ENCODE measurements around the gene FCRLA.
"Not testable (repeated sequence)": the region's sequence is repeated elsewhere in the genome, so short reads cannot be mapped to it uniquely, and the experiment has no call there.

The FCRLA gene, protein sequence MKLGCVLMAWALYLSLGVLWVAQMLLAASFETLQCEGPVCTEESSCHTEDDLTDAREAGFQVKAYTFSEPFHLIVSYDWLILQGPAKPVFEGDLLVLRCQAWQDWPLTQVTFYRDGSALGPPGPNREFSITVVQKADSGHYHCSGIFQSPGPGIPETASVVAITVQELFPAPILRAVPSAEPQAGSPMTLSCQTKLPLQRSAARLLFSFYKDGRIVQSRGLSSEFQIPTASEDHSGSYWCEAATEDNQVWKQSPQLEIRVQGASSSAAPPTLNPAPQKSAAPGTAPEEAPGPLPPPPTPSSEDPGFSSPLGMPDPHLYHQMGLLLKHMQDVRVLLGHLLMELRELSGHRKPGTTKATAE

DNA sequence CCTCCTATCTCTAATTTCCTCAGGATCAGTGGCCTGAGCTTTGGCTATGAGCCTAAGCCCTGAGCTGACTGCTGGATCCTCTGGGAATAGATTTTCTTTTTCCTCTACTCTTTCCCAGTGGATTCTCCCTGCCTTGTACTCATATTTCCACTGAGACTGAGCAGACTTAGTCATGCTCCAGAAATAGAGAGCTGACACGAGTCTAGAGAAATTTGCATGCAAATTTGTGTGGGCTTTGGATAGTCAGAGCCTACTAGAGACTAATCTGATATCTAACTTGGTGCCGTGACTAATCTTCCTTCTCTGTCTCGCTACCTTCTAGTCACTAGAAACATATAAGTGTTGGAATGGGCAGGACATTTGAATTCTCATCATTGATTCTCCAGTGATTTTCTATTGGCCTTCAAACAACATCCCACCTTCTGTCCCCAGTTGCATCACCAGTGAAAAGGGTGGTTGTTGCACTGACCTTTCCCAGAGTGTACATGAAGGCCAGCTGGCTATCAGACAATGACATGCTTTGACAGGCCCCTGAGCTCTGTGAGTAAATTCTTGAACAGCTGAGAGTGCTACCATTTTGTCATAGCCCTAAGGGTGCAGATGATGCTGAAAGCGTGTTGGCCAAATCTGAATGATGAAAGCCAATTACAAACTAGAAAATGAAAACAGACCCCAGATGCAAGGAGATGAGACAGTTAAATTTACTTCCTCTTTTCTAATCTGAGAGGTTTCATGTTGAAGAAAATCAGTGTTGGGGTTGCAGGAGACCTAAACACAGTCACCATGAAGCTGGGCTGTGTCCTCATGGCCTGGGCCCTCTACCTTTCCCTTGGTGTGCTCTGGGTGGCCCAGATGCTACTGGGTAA lies at the start of gene FCRLA:
TSS of gene FCRLA (plus strand) at position 748 of the 866 bp plus-strand sequence. CDS start at position 784, 36 bp downstream.
- no peak for FAIRE-seq

DNA sequence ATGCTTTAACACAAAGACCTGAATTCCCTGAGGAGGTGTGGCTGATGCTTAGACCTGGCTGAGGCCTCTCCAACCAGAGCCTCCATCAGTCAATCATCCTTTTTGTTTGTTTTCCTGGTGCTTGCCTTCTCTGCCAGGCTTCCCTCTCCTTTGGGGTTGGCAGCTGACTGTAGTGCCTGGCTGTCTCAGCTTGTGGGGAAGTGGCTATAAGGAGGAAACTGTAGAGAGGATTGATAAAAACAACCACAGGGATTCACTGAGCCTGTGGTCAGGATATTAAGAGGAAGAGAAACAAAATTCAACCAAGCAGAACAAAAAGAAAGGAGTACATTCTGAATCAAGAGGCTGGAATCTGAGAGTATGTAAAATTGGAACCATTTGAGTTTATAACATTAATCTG lies 48.5 kb upstream of the FCRLA start:
- not testable (repeated sequence) for FAIRE-seq

DNA sequence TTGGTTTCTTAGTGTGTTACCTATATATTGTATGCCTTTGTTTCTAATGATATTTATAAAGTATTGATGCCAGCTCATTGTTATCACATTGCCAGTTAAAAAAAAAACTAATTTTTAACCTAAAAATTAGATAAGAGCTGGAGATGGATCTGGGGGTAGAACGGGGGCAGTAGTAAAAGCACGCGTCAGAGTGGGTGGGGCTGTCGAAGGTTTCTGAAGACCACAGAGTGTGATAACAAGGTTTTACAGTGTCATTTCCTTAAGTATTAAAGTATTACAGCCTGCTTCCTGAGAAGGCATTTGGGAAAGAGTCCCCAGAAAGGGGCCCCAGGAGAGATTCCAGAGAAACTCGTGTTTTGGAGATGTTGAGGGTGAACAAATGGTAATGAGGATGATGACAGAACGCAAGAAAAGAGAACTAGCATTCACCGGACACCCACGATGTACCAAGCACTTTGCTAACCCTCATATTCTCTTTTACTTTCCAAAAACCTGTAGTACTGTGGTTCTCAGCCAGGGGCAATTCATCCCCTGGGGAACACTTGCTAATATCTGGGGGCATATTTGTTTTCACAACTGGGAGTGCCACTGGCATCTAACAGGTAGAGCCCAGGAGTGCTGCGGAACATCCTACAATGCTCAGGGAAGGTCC lies 45.2 kb upstream of the FCRLA start:
- FAIRE-seq, result not testable (repeated sequence)

DNA sequence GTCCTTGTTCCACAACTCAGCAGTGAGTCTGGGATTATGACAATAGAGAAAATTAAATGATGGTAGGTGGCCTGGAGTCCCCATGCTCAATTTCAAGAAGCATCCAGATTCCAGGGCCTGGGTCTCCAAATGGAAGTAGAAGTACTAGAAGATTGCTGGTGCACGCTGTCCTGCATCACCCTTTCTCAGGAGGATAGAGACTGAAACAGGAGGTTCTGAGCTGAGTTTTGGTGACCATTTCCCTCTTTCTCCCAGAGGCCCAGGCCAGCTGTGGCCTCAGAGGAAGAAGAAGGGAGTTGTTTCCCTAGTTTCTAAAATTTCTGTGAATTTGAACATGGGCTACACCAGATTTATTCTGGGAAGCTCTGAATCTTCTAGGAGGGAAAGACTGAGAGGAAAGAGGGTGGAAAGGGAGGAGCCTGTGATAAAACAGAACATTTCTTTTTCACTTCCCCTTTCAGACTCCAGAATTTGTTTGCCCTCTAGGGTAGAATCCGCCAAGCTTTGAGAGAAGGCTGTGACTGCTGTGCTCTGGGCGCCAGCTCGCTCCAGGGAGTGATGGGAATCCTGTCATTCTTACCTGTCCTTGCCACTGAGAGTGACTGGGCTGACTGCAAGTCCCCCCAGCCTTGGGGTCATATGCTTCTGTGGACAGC lies 44.2 kb upstream of the FCRLA start, which contains the start of gene FCGR2B:
TSS of gene FCGR2B (plus strand) at position 460 of the 656 bp plus-strand sequence. CDS start at position 559, 99 bp downstream.
- not testable (repeated sequence) for FAIRE-seq

DNA sequence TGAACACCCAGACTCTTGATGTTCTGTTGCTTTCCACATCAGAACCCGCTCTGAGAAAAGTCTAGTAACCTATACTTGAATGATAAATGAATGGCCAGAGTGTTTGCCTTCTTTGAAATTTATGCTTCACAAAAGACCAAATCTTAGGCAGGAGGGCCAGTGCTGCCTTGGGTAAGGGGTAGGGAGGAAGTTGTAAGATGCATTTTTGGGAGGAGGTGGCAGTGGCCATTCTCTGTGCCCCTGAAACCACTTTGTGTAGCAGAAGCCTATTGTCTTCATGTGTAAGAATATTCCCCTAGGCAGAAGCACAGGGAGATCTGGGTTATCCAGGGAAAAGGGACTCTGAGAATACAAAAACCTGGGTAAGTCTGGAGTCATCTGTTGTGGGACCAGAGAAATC lies 43.5 kb upstream of the FCRLA start:
- not testable (repeated sequence) for FAIRE-seq

DNA sequence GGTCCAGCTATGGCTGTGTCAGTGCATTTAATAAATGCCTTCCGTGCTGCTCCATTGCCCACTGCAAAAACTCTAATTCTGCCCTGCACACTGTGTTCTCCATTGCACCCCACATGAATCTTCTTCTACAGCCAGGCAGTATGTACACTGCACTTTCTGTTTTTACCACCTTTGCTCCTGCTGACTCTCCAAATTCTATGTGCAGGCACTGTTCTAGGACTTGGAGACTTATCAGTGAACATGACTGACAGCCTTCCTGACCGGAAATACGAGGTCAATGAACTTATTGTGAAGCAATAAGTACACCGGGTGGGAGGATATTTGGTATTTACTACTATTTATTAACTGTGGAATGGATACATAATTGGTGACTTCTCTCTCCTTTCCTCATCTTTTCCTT lies 42.3 kb upstream of the FCRLA start:
- not testable (repeated sequence) for FAIRE-seq

DNA sequence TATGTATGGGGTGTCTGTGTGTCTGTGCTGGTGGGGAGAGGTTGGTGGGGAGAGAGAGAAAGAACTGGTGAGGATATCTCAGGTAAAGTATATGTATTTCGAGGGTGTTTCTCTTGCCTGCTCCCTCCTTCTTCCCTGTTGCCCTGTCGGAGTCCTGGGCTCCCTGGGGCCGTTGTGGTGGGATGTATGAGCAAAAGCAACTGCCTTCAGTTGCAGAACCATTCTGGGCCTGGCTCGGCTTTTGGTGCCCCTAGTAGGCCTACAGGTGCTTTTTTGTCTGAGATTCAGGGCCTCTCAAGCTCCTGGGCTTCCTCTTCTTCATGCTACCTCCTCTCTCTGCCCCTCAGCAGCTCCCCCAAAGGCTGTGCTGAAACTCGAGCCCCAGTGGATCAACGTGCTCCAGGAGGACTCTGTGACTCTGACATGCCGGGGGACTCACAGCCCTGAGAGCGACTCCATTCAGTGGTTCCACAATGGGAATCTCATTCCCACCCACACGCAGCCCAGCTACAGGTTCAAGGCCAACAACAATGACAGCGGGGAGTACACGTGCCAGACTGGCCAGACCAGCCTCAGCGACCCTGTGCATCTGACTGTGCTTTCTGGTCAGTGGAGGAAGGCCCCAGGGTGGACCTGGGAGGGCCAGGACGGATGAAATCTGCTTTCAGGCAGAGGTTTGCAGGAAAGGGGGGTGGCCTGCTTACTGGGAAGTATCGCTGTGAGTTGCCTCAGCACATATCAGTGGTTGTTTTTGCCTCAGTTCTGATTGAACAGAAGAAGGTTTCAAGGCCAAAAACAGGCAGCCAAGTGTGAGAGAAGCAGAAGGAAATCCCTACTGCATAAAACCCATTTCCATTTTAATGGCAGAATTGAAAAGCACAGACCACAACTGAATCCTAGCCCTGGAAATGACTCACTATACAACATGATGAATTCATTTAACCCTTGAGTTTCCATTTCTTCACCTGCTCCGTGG lies 35.7 kb upstream of the FCRLA start:
- FAIRE-seq, result not testable (repeated sequence)

DNA sequence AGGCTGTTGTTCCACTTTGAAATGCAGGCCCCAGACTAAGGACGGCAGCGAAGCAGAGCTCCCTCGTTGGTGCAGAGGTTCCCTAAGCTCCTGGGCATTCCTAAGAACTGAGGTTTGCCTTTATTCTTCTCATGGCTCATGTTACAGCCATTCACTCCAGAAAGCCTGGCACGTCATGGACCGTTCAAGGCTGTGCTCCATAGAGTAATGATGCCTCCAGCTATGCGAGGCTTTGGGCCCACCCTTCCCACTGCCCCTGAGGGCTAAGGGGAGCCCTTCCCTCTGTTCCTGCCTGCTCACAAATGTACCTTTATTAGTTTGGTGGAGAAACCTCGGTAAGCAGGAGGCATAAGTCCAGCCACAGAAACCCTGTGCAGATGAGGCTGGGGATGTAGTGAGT lies 33.6 kb upstream of the FCRLA start:
- not testable (repeated sequence) for FAIRE-seq

DNA sequence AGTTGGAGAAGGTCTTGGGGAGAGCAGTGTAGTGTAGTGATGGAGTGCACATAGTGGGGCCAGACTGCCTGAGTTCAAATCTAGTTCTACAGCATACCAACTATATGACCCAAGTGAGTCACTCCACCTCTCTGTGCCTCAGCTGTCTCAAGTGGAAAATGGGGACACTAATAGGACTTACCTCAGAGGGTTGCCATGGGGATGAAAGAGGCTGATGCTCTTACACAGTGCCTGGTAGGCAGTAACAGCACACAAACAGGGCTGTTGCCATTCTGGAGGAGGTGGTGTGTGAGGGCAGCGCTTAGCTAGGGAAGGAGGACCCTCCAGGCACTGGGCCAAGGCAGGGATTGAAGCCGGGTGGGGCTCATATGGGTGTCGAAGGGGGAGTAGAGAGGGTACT lies 32.6 kb upstream of the FCRLA start:
- not testable (repeated sequence) for FAIRE-seq

DNA sequence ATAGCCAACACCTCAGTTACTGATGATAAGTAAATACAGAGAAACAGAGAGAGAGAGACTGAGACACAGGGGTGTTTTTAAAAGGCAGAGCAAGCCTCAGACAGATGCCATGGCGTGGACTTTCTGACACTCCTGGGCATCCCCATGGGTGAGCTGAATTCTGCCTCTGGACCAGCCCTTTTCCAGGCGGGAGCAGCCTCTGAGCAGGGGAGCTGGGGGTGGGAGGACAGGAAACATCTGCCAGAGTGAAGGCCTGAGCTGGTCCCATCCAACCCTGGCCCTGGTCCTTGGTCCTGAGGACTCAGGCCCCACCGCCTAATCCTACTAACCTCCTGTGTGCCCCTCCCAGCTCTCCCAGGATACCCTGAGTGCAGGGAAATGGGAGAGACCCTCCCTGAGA lies 32.1 kb upstream of the FCRLA start:
- FAIRE-seq, result not testable (repeated sequence)

DNA sequence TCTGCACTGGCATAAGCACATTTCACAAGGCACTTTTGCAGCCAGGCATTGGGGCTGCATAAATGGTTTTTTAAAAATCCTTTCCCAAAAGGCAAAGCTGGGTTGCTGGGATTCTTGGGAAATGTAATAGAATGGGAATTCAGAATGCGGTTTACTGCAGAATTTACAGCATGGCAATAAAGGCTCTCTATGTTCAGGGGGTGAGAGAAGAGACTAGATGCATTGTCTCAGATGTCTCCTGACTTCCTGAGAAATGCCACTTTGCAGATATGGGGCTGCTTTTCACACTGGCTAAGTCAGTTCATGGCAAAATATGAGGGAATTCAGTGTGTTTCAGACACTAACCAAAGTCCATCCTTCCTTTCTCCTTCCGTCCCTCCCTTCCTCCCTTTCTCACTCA lies 30.6 kb upstream of the FCRLA start:
- no peak for FAIRE-seq

DNA sequence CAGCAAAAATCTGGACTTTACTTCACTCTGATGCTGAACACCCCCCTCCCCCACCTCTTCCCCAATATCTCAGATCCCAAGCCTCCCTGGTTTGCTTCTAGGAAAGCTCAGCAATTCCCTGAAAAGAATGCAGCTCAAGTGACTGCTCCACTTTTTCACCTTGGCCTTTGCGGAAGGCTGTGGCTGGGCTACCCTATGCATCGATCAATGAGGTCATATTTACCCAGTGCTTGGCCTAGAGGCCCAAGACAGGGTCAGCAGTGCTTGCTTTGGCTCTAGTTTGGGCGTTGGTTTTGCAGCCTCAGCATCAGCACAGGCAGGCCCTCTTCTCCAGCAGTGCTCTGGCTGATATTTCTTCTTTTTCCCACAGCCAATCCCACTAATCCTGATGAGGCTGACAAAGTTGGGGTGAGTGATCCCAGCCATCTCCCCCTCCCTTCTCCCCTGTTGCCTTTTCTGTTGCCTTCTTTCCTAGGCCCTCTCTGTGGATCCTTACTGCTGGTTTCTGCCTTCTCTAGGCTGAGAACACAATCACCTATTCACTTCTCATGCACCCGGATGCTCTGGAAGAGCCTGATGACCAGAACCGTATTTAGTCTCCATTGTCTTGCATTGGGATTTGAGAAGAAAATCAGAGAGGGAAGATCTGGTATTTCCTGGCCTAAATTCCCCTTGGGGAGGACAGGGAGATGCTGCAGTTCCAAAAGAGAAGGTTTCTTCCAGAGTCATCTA lies 29.9 kb upstream of the FCRLA start:
- no peak for FAIRE-seq

DNA sequence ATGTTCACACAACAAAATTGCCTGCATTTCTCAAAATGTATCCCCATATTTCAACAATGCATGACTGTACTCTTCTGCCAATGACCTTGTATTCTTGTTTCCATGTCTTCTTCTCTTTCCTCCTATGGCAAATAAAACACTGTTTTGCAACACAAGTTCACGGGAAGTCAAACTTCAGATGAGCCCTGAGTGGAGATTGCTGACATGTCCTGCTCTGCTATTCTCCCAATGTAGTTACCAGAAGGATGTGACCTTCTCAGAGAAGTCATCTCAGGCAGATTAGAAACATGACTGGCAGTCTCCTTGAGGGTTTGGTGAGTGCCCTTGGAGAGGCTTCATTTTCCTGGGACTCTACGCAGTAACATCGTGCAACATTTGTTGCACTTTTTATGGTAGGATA lies 28.5 kb upstream of the FCRLA start:
- FAIRE-seq, result no peak

DNA sequence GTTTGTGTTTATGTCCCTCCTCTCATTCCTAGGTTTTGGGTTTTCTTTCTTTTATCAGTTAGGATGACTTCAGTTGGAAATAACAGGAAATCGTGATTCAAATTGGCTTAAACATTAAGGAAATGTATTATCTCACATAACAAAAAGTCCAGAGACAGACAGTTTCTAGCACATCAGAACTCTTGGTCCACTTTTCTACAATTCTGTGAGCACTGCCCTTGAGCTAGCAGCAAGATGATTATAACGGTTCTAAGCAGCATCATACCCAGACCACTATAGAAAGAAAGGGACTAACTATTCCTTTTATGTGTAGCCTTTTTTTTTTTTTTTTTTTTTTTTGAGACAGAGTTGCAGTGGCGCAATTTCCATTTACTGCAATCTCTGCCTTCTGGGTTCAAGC lies 25.1 kb upstream of the FCRLA start:
- FAIRE-seq, result no peak

DNA sequence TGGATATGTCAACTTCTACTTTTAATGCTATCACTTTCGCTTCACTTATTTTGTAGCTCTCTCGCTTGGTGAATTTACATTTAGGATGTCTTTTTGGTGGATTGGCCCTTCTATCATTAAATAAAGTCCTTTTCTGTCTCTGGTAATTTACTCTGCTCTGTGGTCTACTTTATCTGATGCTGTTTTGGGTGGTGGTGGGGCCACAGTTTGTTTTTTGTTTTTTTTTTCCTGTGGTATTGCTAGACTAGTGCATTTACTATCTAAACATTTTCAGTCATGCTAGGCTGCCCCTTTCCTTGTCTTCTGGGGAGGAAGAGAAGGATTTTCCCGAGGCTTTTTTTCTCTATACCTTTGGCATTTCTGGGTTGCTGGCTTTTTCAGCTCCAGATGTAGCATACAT lies 18.1 kb upstream of the FCRLA start:
- FAIRE-seq, result no peak

DNA sequence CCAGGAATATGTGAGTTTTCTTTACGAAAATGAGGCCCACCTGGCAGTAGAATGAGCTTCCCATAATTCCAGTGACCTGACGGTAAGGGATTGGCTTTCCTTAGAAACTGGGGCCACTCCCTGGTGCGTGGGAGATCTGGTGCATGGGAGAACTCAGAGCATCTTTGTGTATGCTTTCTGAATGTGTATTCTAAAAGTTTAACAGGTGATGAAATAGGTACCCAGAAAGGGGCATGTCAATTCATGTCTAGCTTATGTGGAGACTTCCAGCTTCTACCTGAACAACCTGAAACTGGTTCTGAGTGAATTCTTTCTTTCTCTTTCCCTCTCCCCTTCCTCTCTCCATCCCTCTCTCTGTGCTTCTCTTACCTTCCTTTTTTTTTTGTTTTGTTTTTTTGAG lies 15.2 kb upstream of the FCRLA start:
- FAIRE-seq, result no peak

DNA sequence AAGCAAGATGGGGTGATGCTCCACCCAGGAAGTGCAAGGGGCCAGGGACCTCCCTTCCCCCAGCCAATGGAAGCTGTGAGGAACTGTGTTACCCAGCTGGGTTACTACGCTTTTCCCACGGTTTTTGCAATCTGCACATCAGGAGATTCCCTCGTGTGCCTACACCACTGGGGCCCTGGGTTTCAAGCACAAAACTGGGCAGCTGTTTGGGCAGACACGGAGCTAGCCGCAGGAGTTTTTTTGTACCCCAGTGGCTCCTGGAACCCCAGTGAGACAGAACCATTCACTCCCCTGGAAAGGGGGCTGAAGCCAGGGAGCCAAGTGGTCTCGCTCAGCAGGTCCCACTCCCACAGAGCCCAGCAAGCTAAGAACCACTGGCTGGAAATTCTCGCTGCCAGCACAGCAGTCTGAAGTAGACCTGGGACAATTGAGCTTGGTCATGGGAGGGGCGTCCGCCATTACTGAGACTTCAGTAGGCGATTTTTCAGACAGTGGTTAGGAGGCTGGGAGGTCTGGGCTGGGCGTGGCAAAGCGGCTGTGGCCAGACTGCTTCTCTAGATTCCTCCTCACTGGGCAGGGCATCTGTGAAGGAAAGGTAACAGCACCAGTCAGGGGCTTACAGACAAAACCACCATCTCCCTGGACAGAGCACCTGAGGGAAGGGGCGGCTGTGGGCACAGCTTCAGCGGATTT lies 13.9 kb upstream of the FCRLA start:
- FAIRE-seq, result not testable (repeated sequence)

DNA sequence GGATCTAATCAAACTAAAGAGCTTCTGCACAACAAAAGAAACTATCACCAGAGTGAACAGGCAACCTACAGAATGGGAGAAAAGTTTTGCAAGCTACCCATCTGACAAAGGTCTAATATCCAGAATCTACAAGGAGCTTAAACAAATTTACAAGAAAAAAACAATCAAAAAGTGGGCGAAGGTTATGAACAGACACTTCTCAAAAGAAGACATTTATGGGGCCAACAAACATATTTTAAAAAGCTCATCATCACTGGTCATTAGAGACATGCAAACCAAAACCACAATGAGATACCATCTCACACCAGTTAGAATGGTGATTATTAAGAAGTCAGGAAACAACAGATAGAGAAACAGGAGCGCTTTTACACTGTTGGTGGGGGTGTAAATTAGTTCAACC lies 8.7 kb upstream of the FCRLA start:
- not testable (repeated sequence) for FAIRE-seq

DNA sequence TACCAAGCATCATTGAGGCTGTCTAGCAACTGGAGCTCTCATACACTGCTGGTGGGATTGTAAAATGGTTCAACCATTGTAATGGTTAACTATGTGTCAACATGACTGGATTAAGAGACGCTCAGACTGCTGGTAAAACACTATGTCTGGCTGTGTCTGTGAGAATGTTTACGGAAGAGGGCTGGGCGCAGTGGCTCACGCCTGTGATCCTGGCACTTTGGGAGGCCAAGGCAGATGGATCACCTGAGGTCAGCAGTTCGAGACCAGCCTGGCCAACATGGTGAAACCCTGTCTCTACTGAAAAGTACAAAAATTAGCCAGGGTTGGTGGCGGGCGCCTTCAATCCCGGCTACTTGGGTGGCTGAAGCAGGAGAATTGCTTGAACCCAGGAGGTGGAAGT lies 4.8 kb upstream of the FCRLA start:
- FAIRE-seq, result no peak

DNA sequence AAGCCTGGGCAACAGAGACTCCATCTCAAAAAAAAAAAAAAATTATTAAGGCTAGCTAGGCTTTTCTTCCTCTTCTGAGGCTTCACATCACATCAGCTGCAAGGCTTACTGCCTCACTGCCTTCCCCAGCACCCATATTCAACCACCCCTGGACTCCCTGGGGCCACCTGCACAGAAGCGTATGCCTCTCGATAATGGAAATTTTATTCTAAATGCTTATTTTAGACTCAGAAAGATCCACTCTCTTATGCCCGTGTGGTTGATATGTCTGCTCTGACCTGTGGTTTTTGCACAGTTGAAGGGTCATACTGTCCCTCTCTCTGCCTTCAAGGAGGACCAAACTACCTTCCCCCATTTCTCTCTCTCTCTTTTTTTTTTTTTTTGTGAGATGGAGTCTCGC lies 1.5 kb upstream of the FCRLA start:
- no peak for FAIRE-seq

Data from TTC549 (cell line).